ENCODE results near the gene EPHA2.

EPHA2 gene

GRCh38 chr1:16148329-16149092 is 7.4 kb downstream of the EPHA2 start:
- H3K27ac ChIP-seq, result peak overlapping the region; percentile 99
- TF ChIP-seq CTCF (conservative IDR thresholded peaks at IDR 0.05; ENCODE audit: low read depth), result no peak
- DNase-seq (ENCODE audit: low spot score), result no peak
- ChIA-PET POLR2A (ENCODE audit: low non-redundant PET) (no interaction called here), CTCF (interaction anchor here (0.6 to 0.7 kb wide), 3 partner anchors 58 to 70 kb away, joined by 3 read pairs; no protein-coding TSS in a partner anchor)

- no peak for DNase-seq (ENCODE audit: low spot score)
- no peak for TF ChIP-seq CTCF (conservative IDR thresholded peaks at IDR 0.05; ENCODE audit: low read depth)
- peak overlapping the region; percentile 99 for H3K27ac ChIP-seq
- ChIA-PET CTCF (interaction anchor here (0.6 to 0.9 kb wide), 2 partner anchors 65 to 1086 kb away, joined by 3 to 4 read pairs; no protein-coding TSS in a partner anchor), POLR2A (ENCODE audit: low non-redundant PET) (interaction anchor here (1.1 kb wide), 1 partner anchor 17 kb away, joined by 3 read pairs; no protein-coding TSS in a partner anchor)
Observed at GRCh38 chr1:16147156-16147926, 8.5 kb downstream of the EPHA2 start.

- DNase-seq (ENCODE audit: low spot score), result peak; percentile 96
- POLR2A ChIA-PET (ENCODE audit: low non-redundant PET), result interaction anchor here (1.1 to 1.7 kb wide), 3 partner anchors 8 to 38 kb away, joined by 3 to 6 read pairs (median 5); no protein-coding TSS in a partner anchor
- CTCF ChIA-PET, result interaction anchor here (0.9 to 1.1 kb wide), 2 partner anchors 64 to 67 kb away, joined by 3 to 4 read pairs; no protein-coding TSS in a partner anchor
- no peak for TF ChIP-seq CTCF (conservative IDR thresholded peaks at IDR 0.05; ENCODE audit: low read depth)
- peak overlapping the region; percentile 99 for H3K27ac ChIP-seq
Observed at GRCh38 chr1:16146279-16147155, 9.4 kb downstream of the EPHA2 start.

- H3K27ac ChIP-seq, result peak overlapping the region; percentile 99
- peak; percentile 96 for DNase-seq (ENCODE audit: low spot score)
- ChIA-PET CTCF (interaction anchor here (1.1 to 1.2 kb wide), 2 partner anchors 9 to 67 kb away, joined by 3 to 5 read pairs; no protein-coding TSS in a partner anchor), POLR2A (ENCODE audit: low non-redundant PET) (interaction anchor here (0.6 to 1.7 kb wide), 3 partner anchors 9 to 39 kb away, joined by 4 to 6 read pairs (median 5); no protein-coding TSS in a partner anchor)
- no peak for TF ChIP-seq CTCF (conservative IDR thresholded peaks at IDR 0.05; ENCODE audit: low read depth)
Observed at GRCh38 chr1:16145662-16146278, 10.1 kb downstream of the EPHA2 start.

- ChIA-PET POLR2A (ENCODE audit: low non-redundant PET) (interaction anchor here (0.6 to 1.7 kb wide), 3 partner anchors 10 to 11 kb away, joined by 4 to 6 read pairs (median 5); no protein-coding TSS in a partner anchor), CTCF (interaction anchor here (0.6 to 1.4 kb wide), 5 partner anchors 10 to 72 kb away, joined by 3 to 7 read pairs (median 5); partner anchors contain the start of gene FAM131C)
- peak overlapping the region; percentile 99 for H3K27ac ChIP-seq
- no peak for TF ChIP-seq CTCF (conservative IDR thresholded peaks at IDR 0.05; ENCODE audit: low read depth)
- peak; percentile 89 for DNase-seq (ENCODE audit: low spot score)
Observed at GRCh38 chr1:16145030-16145661, 10.7 kb downstream of the EPHA2 start.
